Measurements from ENCODE around the gene VSIG4.
"Not testable (repeated sequence)": the region's sequence is repeated elsewhere in the genome, so short reads cannot be mapped to it uniquely, and the experiment has no call there.

VSIG4 gene, protein sequence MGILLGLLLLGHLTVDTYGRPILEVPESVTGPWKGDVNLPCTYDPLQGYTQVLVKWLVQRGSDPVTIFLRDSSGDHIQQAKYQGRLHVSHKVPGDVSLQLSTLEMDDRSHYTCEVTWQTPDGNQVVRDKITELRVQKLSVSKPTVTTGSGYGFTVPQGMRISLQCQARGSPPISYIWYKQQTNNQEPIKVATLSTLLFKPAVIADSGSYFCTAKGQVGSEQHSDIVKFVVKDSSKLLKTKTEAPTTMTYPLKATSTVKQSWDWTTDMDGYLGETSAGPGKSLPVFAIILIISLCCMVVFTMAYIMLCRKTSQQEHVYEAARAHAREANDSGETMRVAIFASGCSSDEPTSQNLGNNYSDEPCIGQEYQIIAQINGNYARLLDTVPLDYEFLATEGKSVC

DNA sequence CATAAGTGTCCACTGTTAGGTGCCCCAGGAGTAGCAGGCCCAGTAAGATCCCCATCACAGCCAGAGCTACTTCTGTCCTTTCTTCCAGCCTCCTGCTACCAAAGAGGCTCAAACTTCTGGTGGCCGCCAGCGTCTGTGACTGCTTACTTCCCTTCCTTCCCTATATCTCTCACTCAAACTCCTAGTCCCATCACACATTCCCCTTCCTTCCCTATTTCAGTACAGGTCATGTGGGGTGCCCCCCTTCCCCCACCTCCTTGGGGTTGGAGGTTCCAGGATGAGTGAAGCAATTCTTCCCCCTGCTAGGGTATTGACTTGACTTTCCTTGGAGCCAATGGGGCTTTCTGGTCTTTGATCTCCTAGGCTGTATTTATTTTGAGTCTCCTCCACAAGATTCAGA lies at the start of gene VSIG4:
VSIG4 (minus strand) TSS at position 137 of the 400 bp plus-strand sequence; CDS start at position 55, 82 bp downstream.
- DNase-seq = no peak

DNA sequence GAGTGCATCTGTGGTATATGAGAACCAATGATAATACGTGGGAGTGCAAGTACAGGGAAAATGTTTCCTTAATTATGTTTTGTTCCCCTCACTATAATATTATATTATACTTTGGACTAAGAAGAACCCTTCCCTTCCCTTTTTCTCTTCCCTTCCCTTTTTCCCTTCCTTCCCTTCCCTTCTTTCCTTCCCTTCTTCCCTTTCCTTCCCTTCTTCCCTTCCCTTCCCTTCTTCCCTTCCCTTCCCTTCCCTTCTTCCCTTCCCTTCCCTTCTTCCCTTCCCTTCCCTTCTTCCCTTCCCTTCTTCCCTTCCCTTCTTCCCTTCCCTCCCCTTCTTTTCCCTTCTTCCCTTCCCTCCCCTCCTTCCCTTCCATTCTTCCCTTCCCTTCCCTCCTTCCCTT lies 36.9 kb upstream of the VSIG4 start:
- DNase-seq = no peak

DNA sequence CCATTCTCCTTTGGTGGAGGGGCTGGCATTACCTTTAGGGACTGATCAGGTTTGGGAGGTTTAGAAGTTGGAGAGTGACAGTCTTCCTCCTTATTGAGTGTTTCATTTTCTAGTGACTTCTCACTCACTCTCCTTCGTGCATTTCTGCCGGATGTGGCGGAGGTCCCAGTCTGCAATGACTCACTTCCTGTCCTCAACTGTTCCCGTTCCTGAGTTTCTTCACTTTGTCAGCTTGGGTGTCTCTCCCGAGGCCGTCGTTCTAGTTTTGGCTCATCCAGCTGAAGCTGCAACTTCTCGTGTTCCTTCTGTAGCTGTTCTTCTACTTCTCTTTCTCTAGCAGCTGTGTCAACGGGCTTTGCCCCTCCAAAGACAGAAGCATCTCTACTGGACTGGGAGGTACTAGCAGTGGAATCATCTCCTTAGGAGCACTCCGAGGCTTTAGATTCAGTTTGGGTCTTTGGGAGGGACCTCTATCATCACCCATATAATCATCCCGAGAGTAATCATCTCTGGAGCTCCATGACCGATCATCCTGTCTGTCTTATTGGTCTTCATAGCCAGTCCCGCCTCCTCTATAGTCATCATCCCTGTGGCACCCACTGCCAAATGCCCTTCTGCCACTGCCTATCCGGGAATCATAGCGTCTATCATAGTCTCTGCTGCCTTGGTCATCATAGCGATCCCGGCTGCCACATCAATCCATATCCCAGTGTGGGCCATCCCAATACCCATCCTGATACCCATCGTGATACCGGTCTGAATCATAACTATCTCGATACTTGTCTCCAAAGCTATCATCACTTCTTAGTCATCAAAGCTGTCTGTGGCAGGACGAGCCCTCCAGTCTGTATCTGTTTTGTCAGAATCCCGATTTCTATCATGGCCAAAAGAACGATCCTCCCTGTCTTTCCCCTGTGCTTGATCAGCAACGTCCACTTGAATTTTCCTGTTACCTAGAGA lies 35.3 kb upstream of the VSIG4 start:
- DNase-seq = peak; percentile 72

DNA sequence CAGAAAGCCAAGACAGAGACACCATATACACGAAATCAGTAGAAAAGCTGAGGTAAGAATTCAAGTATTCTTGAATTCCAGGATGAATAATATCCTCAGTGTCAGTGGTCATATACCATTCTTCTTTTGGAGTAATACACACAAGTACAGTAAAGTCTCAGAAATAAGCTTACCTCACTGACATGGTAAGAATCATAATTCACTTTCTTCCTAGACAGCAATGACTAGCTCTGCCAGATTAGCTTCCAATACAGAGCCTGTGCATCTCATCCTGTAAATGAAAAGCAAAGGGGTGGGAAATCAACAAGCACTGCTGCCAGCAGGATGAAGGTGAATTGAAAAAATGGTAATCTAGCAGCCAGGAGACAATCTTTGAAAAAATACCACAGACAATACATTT lies 31.2 kb upstream of the VSIG4 start:
- no peak for DNase-seq

DNA sequence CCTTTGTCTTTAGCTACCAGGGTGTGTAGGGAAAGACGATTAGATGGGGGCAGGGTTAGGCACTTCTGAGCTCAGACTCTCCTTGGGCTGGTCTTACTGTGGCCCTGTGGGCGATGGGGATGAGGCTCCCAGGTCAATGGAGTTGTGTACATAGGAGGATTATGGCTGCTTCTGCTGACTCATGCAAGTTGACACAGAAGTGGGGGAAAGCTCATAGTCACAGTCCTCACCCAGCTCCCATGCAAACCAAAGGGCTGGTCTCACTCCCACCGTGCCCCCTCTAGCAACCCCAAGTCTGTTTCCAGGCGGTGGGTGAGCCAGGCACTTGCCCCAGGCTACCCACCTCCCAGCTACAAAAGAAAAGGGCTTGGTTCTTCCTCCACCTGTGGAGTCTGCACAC lies 24.4 kb upstream of the VSIG4 start:
- DNase-seq = no peak

DNA sequence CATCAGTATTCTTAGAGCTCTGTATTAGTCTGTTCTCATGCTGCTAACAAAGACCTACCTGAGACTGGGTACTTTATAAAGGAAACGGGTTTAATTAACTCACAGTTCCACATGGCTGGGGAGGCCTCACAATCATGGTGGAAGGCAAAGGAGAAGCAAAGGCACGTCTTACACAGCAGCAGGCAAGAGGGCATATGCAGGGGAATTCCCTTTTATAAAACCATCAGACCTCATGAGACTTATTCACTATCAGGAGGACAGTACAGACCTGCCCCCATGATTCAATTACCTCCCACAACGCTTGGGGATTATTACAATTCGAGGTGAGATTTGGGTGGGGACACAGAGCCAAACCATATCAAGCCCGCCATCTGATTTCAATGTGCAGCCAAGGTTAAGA lies 17.1 kb upstream of the VSIG4 start:
- DNase-seq = not testable (repeated sequence)

DNA sequence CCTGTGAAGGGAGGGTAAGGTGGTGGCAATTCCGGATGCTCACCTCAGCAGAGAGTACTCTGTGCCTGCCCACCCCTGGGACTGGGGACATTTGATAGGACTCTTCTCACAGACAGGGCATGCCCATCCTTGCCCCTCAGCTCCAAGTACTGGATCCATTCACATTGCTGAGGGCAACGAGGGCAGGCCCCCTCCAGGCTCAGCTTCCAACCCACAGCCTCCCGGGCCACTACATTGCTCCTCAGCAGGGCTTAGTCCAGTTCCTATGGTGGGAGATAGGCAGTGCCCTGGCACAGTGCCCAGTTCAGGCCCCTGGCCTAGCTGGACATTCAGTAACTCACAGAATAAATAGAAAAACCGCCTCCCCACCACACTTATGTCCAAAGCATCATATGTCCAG lies 15.1 kb upstream of the VSIG4 start:
- no peak for DNase-seq

DNA sequence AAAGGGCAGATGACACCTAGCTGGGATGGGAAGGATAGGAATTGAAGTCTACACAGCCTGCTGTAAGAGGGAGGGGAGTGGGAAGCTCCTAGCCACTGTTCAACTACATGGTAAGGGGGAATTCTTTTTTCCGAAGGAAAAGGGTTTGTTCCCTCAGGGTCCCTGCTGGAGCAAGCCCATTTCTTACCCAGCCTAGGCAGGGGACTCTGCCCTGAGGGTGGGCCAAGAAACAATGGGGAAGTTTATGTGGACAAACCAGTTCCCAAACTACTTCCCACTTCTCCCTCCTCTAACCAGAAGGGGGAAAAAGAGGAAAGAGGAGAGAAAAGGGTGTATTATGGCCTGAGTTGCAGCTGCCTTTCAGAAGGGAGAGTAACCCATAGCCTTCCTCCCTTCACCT lies 13.5 kb upstream of the VSIG4 start:
- DNase-seq = no peak

DNA sequence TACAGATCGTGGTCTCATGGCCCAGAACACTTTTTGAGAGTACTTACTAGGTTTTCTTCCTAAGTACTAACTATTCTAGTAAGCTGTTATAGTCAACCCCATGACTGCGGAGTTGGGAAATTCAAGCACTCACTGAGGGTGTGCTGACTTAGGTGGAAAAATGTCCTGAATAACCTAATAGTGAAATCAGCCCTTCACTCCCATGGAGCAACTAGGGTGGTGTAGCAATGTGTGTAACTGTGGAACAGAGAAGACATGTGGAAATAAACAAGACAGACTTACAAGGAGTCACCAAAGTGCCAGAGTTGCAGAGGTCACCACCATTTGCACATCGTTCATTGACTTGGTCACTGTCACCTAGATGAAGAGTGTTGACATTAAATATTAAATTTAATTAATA lies 12.1 kb upstream of the VSIG4 start:
- DNase-seq = no peak

DNA sequence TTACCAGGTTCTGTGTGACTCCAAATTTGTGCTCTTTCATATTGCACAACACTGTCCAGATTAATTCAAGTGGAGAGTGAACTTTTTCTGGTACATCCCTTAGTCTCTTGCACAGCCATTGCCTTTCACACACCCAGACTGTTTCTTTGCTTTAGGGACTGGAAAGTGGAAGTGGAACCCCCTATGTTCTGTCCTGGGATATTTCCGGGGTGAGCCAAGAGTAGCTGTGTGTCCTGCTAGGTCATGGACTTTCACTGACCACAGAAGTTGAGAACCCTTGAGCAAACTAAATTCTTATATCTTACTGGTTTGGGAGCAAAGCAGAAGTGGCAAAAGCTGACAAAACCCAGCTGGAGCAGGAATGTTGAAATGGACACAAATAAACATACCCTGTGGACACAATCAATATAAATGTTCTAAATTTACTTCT lies 10.3 kb upstream of the VSIG4 start:
- peak; percentile 16 for DNase-seq

DNA sequence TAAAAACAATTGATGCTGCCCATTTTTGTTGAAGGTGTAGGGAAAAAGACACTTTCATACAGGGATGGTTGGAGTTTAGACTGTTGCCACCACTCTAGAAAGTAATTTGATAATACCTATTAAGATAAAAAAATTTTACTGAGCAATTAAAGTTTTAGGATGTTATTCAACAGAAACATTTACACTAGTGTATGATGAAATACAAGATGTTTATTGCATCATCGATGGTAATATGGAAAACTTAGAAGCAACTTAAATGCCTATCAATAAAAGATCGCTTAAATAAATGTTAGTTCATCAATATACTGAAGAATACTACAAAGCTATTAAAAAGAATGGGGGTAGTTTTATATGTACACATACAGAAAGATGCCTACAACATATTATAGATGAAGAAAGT lies 9.2 kb upstream of the VSIG4 start:
- DNase-seq = no peak

DNA sequence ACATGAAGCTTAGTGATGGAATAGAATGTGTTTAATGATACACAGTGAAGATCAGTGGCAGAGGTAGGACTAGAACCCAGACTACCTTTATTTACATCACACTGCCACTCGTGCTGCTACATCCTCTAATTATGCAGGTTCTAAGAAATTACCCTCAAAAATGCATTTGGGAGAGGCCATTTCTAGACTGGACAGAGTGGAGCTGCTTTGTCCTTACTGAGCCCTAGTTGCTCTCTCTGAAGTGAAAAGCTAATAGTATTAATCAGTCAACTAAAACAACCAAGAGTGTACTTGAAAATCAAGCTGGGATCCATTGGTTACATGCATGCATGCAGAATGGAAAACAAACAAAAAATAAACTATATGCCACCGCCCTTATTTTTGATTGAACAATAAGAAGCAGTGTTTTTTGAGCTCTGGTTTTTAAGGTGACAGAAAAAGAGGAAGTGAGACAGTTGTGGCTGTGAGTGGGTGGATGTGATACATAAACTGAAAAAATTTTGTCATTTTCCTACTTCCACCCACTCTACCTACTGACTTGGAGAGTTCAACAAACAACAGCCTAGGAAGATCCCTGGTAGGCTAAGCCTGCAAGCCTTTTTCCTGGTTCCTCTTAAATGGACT lies 6.8 kb upstream of the VSIG4 start:
- DNase-seq = peak; percentile 74

DNA sequence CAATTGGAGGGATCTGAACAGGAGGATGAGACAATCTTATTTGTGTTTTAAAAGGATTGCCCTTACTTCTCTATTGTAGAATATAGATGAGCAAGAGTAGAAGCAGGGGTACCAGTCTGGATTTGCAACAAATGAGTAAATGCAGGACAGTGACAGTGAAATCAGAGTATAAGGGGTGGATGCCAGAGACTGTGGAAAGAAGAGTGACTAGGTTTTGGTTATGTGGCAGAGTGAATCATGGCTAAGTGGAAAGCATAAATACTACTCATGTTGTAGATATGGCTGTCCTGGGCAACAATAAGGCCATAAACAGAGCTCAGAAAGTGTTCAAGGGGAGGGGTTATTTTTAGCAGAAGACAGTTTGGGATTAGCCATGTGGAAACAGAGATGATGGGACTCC lies 6.0 kb upstream of the VSIG4 start:
- no peak for DNase-seq

DNA sequence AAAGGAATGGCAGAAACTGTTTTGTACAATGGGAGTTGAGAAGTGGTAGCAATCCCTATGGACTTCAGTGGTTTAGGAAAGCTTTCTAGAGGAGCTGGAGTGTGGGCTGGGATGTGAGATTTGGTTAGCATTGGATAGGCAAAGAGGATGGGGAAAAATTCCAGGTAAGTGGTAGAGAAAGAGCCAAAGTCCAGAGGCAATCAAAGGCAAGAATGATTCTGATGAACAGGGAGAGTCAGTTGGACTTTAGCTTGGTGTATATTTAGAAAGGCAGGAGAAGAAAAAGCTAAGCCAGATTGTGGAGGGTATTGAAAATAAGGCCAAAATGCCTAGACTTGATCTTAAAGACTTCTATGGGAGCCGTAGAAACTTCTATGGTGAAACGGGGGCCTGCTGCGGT lies 3.7 kb upstream of the VSIG4 start:
- DNase-seq = no peak

DNA sequence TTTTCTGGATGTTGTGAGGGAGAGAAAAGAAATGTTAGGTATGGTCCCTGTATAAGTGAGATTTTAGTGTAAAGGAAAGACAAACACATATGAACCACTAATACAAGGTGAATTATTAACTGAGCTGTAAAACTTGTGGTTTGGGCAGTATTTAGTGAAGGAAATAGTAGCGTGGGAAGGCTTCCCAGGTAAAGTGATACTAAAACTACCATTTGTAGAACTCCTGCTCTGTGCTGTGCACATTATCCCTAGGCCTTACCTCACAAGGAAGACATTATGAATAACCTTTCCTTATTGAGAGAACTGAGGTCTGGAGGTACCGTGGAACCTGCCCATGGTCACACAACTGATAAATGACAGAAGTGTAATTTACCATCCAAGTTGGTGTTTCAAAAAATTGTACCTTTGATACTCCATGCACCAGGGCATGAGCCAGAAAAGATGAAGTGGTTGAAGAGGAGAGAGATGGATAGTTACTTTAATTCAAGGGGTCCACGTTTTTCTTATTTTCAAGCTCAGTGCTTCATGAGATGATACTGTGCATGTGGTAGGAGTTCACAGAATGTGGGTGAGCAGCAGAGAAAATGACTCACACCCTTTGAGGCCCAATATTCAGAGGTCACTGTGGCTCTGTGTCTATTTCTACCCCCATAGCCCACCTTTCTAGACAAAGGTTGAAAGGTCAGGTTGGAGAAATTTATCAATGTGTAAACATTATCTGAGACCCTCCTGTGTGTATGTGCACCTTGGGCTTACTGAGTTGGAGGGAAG lies 2.6 kb upstream of the VSIG4 start:
- no peak for DNase-seq

DNA sequence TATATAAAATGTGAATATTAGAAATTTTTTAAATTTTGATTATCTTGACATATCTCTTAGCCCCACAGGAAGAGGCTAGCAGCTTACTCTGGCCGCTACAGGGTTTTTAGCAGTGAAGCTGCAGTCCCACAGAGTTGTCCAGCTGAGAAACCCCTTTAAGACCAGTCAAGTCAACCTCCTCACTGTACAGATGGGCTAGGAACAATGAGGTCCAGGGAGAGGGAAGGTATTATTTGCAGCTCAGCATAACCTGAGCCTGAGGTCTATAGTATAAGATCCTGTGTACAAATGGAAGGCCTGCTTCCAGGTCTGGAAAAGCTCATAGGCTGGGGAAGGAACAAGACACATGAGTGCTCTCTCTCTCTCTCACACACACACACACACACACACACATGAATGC lies 1.8 kb downstream of the VSIG4 start:
- no peak for DNase-seq

DNA sequence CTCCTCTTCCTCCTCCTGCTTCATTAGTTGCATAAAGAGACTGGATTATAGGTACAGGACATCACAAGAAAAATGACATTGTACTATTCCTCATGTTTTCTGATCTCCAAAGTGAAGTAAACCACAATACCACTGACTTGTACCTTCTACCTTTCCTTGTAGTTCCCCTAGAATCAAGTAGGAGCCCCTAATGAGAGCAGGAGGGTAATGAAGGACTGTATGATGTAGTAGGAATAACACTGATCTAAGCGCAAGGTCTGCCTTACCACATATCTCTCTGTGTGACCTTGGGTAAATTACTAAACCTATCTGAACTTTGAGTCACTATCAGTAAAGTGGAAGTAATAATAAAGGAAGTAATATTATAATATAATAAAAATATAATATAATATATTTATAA lies 3.6 kb downstream of the VSIG4 start:
- DNase-seq = no peak

DNA sequence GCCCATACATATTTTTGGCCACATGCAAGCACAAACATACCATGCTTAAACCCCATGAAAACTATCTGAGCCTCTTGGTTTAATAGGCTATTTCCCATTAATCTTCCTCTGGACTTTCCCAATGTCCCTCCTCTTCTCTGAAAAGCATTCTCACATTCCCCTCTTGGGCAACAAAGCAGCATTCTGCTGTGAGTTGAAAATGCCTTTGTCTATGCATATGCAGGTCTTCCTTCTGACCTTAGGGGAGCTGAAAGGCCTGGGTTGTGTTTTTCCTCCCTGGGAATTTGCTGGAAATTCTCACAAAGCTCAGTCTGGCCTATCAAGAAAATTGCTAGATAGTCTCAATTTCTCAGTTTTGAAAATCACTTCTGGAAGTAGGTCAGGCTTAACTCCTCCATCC lies 4.2 kb downstream of the VSIG4 start:
- no peak for DNase-seq

DNA sequence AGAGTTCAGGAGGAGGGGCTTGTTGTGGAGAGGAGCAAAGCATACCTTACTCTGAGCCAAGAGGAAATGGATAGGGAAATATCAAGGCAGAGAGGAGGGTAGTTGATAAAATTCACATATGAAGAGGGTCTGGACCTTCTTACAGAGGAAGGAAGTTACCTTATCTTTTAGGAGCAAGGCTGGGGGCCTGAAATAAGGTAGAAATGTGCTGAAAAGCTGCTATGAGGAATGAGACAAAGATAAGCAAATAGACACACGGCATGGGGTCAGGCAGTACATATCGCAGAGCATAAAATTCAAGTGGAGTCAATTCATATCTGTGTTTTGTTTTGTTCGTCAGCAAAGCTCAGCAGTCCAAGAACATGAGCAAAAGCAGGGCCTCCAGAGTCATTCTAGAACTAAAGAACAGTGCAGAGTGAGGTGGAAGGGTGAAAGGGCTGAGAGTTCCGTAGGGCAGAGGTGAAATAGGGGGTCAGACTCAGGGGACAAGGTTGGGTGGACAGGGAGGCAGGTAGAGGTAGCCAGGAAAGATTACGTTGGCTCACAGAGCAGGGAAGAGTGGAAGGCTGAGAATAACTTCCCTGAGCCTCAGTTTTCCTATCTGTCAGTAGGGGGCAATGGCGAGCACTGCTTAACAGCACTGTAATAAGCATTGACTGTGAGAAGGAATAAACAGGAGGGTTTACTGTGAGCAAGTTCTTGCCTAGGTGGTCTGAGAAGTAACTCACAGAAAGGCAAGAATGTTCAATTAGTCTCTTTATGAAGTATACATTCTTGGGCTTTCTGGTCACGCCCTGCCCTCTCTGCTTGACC lies 9.2 kb downstream of the VSIG4 start:
- peak; percentile 49 for DNase-seq

DNA sequence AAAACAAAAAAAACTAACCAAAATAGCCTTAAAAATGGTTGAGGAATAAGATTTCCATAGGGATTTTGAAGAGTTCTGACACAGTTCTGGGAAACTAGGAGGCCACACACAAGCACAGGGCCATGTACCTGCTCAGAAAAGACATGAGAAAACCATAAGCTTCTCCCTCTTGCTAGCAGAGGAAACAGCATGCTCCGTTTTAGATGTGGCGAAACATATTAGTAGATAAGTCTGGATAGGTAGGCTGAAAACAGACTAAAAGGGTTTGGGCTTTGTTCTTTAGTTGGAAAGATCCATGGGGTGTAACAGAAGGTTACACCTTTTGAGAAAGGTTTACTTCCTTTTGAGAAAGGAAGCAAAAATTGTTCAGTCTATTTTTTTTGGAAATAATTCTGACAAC lies 10.9 kb downstream of the VSIG4 start:
- no peak for DNase-seq

DNA sequence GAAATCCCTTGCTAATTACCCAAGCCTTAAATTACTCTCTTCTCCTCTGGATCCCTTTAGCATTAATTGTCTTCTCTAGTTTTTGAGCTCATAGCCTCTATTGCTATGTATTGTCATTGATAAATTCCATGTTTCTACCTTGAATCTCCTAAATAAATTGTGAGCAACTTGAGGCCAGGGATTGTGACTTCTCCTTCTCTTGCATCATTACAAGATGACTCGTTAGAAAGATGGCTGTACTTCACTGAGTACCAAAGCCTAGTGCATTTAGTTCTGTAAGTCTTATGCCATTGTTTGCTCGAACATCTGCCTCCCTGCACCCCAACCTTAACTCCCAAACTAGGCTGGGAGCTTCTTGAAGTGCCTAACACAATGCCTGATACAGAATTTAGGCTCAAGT lies 15.3 kb downstream of the VSIG4 start:
- DNase-seq = no peak

DNA sequence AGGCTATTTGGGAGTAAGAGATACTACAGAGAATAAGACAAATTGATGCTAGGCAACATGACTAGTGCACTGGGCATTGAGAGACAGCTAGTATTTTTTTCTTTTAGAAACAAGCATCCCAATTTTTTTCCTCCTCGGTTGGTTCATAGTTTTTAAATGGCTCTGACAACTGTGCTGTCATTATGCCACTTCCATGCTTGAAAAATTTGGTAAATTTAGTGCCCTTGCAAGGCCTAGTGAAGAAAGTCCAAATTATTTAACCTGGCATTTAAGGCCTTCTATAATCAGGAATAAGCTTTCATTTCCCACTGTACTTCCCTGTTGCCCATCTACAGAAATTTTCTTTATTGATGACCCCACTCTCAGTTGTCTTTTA lies 15.8 kb downstream of the VSIG4 start:
- DNase-seq = no peak

All from hematopoietic multipotent progenitor cell treated with erythropoietin and hydrocortisone succinate and interleukin-3 and kit ligand, for 4 days (in vitro differentiated cells).